Measurements from ENCODE around the gene HTRA3. TPM values are rescaled to one million over a fixed set of nuclear protein-coding genes. Genes with fewer than 3 reads are reported as not detected.

Gene HTRA3
- total and polyA plus RNA-seq, 4 donors = 0.36 to 1.2 (median 1.1) TPM

DNA sequence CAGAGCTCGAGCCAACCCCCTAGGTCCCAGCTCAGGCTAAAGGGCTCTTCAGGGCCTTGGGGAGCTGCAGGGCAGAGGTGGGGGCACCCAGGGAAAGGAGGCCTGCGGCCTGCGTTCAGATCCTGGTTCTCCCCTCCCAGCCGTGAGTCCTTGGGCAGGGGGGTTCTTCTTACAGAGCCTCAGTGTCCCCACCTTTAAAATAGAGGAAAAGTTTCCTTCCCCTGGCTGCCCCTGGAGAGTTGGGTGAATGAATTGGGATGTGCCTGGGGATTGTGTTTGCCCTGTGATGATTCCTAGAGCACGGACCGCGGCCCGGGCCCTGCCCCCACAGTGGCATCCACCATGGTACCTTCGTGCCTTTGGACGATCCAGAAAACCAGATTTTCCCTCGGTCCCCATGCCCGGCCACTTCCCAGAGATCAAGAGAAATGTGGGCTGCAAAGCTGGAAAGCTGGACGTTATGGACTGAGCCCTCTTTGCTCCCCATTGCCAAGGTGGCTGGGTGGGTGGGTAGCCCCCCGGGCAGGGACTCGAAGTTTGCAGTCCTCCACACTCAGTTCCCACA is 11.4 kb downstream of the HTRA3 start:
- Histone ChIP-seq H3K9ac (ENCODE audit: low read depth in 1 of 2, low read length in 2 of 2) (no peak overlapping the region), H3K27me3 (ENCODE audit: control insufficient read depth in 4 of 4, insufficient read depth in 4 of 4, low read length in 3 of 4) (no peaks in the 10 kb centered on the region), H3K4me1 (ENCODE audit: control insufficient read depth in 4 of 4, insufficient read depth in 4 of 4, low read length in 3 of 4) (no peaks in the 10 kb centered on the region), H3K4me3 (ENCODE audit: low read depth in 1 of 3, low read length in 3 of 3) (no peak overlapping the region), H3K27ac (ENCODE audit: low read depth in 1 of 2, low read length in 2 of 2) (no peak overlapping the region), H3K9me3 (ENCODE audit: control insufficient read depth in 4 of 4, low read length in 3 of 4) (no peaks in the 10 kb centered on the region), H3K36me3 (ENCODE audit: control insufficient read depth in 4 of 4, insufficient read depth in 3 of 4, low read depth in 1 of 4, low read length in 3 of 4) (no peaks in the 10 kb centered on the region)
- DNase-seq (ENCODE audit: low spot score) = no peak
- WGBS = 91% methylated on average over 15 of the region's 15 CpGs
- TF ChIP-seq JUND (IDR thresholded peaks at IDR 0.05) (no peak), FOXA1 (IDR thresholded peaks at IDR 0.05) (no peak), RXRA (IDR thresholded peaks at IDR 0.05) (no peak), YY1 (IDR thresholded peaks at IDR 0.05) (no peak), REST (IDR thresholded peaks at IDR 0.05) (no peak), FOXA2 (IDR thresholded peaks at IDR 0.05) (no peak), EGR1 (IDR thresholded peaks at IDR 0.05; ENCODE audit: low read depth in 2 of 2) (no peak), RAD21 (IDR thresholded peaks at IDR 0.05) (no peak), HNF4A (conservative IDR thresholded peaks at IDR 0.05) (no peak), SP1 (IDR thresholded peaks at IDR 0.05) (no peak), ZBTB33 (IDR thresholded peaks at IDR 0.05) (no peak), NR2F2 (IDR thresholded peaks at IDR 0.05) (no peak)
- TF ChIP-seq, protein P1, sequence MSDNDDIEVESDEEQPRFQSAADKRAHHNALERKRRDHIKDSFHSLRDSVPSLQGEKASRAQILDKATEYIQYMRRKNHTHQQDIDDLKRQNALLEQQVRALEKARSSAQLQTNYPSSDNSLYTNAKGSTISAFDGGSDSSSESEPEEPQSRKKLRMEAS (IDR thresholded peaks at IDR 0.05) = no peak
- TF ChIP-seq, protein P2, sequence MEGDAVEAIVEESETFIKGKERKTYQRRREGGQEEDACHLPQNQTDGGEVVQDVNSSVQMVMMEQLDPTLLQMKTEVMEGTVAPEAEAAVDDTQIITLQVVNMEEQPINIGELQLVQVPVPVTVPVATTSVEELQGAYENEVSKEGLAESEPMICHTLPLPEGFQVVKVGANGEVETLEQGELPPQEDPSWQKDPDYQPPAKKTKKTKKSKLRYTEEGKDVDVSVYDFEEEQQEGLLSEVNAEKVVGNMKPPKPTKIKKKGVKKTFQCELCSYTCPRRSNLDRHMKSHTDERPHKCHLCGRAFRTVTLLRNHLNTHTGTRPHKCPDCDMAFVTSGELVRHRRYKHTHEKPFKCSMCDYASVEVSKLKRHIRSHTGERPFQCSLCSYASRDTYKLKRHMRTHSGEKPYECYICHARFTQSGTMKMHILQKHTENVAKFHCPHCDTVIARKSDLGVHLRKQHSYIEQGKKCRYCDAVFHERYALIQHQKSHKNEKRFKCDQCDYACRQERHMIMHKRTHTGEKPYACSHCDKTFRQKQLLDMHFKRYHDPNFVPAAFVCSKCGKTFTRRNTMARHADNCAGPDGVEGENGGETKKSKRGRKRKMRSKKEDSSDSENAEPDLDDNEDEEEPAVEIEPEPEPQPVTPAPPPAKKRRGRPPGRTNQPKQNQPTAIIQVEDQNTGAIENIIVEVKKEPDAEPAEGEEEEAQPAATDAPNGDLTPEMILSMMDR (IDR thresholded peaks at IDR 0.05; ENCODE audit: low read depth, low read length, missing input control) = no peak

DNA sequence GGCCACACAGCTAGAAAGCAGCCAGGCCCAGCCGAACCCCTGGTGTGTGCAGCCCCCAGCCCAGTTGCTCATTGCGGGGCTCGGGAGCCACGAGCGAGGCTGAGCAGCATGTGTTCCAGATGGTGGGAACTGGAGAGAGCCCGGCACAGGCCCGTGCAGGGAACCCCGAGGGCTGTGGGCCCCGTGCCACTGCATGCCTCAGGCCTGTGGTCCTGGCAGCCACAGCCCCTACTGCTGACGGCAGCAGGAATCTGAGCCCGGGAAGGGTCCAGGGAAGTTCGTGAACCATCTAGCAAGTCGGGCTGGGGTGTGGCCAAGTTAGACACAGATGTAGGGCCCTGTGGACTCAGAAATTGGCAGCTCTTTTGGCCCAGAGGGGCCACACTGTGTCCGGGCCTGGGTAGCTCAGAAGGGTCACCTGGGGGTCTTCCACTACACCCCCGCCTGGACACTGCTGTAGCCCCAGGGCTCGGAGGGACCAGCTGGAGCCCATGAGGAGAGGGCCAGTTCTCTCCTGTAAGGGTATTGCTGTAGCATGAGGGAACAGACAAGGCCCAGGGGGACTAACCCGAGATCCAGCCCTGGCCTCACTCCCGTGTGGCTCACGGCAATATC is 12.1 kb downstream of the HTRA3 start:
- no peak for TF ChIP-seq RXRA (IDR thresholded peaks at IDR 0.05)
- no peak for TF ChIP-seq ATF3 (IDR thresholded peaks at IDR 0.05)
- TF ChIP-seq, protein P2 (IDR thresholded peaks at IDR 0.05; ENCODE audit: low read depth, low read length, missing input control) = no peak
- no peak for TF ChIP-seq TAF1 (conservative IDR thresholded peaks at IDR 0.05)
- TF ChIP-seq HNF4A (conservative IDR thresholded peaks at IDR 0.05) = no peak
- TF ChIP-seq, protein P1 (IDR thresholded peaks at IDR 0.05) = no peak
- TF ChIP-seq YY1 (IDR thresholded peaks at IDR 0.05) = no peak
- TF ChIP-seq ZBTB33 (IDR thresholded peaks at IDR 0.05) = no peak
- no peak for TF ChIP-seq GABPA (IDR thresholded peaks at IDR 0.05 in 1 of 2, conservative IDR thresholded peaks at IDR 0.05 in 1 of 2)
- no peak for TF ChIP-seq NR2F2 (IDR thresholded peaks at IDR 0.05)
- TF ChIP-seq HNF4G (IDR thresholded peaks at IDR 0.05) = no peak
- no peak for TF ChIP-seq RAD21 (IDR thresholded peaks at IDR 0.05)
- no peak for TF ChIP-seq SP1 (IDR thresholded peaks at IDR 0.05)
- no peaks in the 10 kb centered on the region for H3K9me3 ChIP-seq (ENCODE audit: control insufficient read depth in 4 of 4, low read length in 3 of 4)
- 84% methylated on average over 19 of the region's 19 CpGs for WGBS
- H3K9ac ChIP-seq (ENCODE audit: low read depth in 1 of 2, low read length in 2 of 2) = no peak overlapping the region
- no peak overlapping the region for H3K27ac ChIP-seq (ENCODE audit: low read depth in 1 of 2, low read length in 2 of 2)
- DNase-seq (ENCODE audit: low spot score) = no peak
- no peaks in the 10 kb centered on the region for H3K4me1 ChIP-seq (ENCODE audit: control insufficient read depth in 4 of 4, insufficient read depth in 4 of 4, low read length in 3 of 4)
- H3K36me3 ChIP-seq (ENCODE audit: control insufficient read depth in 4 of 4, insufficient read depth in 3 of 4, low read depth in 1 of 4, low read length in 3 of 4) = no peaks in the 10 kb centered on the region
- no peaks in the 10 kb centered on the region for H3K27me3 ChIP-seq (ENCODE audit: control insufficient read depth in 4 of 4, insufficient read depth in 4 of 4, low read length in 3 of 4)
- H3K4me3 ChIP-seq (ENCODE audit: low read depth in 1 of 3, low read length in 3 of 3) = no peak overlapping the region

All from liver (tissue), 9 donors.